Endothelial cell of umbilical vein (primary cell): Measurements from ENCODE around the gene ALKBH5. TPM values are rescaled to one million over a fixed set of nuclear protein-coding genes. Genes with fewer than 3 reads are reported as not detected.

Experiments used
- BruUV-seq: library from RNA; stranded (reverse); fragments of 400-500 nt; replicated peaks from 2 replicates; lab custom pipeline; 2021; lab: Mats Ljungman, UMichigan
- CTCF ChIA-PET: fragments of 300-600, 350-600 bp; sonication (Branson Sonifier 250); formaldehyde crosslinking; loops from one replicate; lab custom pipeline; 2021; ENCODE audit warnings: antibody characterized with exemption, inconsistent platforms; lab: Charles Lee
- POLR2A ChIA-PET: fragments of 300-600, 350-600 bp; sonication (Branson Sonifier 250); formaldehyde crosslinking; loops from one replicate; lab custom pipeline; 2021; ENCODE audit warnings: antibody characterized with exemption, inconsistent platforms; lab: Charles Lee
- DNase-seq: peaks from one replicate; pipeline ENCODE4 v3.0.0-alpha.2; 2011; ENCODE audit warnings: low read depth, low spot score
- FAIRE-seq: peaks from 2 replicates; lab custom pipeline; 2011; peaks lifted over from hg19 to GRCh38; lab: Jason Lieb, UNC
- H2AFZ ChIP-seq: 2 replicates; pipeline ENCODE4 v1.6.0; 2012; ENCODE audit warnings: low read depth, low read length, control low read depth, inconsistent platforms
- H3K27ac ChIP-seq: 2 replicates; pipeline ENCODE4 v1.5.1; 2011; ENCODE audit warnings: low read depth, mild to moderate bottlenecking, control low read depth, low read length, moderate library complexity; ENCODE audit not compliant: insufficient read depth
- H3K27me3 ChIP-seq, 2 experiments: 2 replicates each; pipeline versions ENCODE4 v1.6.0 to v1.6.1; 2011; ENCODE audit warnings: low read length in 2 of 2, mixed read lengths in 1 of 2; ENCODE audit not compliant: control insufficient read depth in 2 of 2, insufficient read depth in 2 of 2
- H3K36me3 ChIP-seq, 2 experiments: 2 replicates in 1 of 2; 3 replicates in 1 of 2; pipeline ENCODE4 v1.5.1; 2011; ENCODE audit warnings: low read length in 2 of 2, mild to moderate bottlenecking in 1 of 2, moderate library complexity in 1 of 2; ENCODE audit not compliant: control insufficient read depth in 2 of 2, insufficient read depth in 2 of 2; ENCODE audit errors: extremely low read depth in 1 of 2
- H3K4me1 ChIP-seq: 3 replicates; pipeline ENCODE4 v1.5.1; 2011; ENCODE audit warnings: mild to moderate bottlenecking, low read length; ENCODE audit not compliant: control insufficient read depth, insufficient read depth; ENCODE audit errors: extremely low read depth
- H3K4me2 ChIP-seq: 2 replicates; pipeline ENCODE4 v1.6.1; 2011; ENCODE audit warnings: low read length, control low read depth, mixed read lengths; ENCODE audit not compliant: insufficient read depth
- H3K4me3 ChIP-seq, 3 experiments: fragments of 200-600 bp in 1 of 3; sonication (generic), shearing (Covaris generic) in 1 of 3; replicated peaks in 1 of 3; 2 replicates each; pipeline ENCODE4 v1.5.1; 2011 to 2016; ENCODE audit warnings: control low read depth in 3 of 3, low read length in 3 of 3, mild to moderate bottlenecking in 2 of 3, inconsistent platforms in 1 of 3, low read depth in 1 of 3, moderate library complexity in 1 of 3; ENCODE audit not compliant: insufficient read depth in 1 of 3
- H3K79me2 ChIP-seq: 2 replicates; pipeline ENCODE4 v1.6.0; 2012; ENCODE audit warnings: low read length, inconsistent platforms; ENCODE audit not compliant: control insufficient read depth, insufficient read depth
- H3K9ac ChIP-seq: replicated peaks from 2 replicates; pipeline ENCODE3; 2011; ENCODE audit warnings: low read length, control low read depth; ENCODE audit not compliant: insufficient read depth; ENCODE audit errors: extremely low read depth
- H3K9me1 ChIP-seq: replicated peaks from 3 replicates; pipeline ENCODE4 v1.6.0; 2011; ENCODE audit warnings: mild to moderate bottlenecking, low read length; ENCODE audit not compliant: control insufficient read depth, insufficient read depth; ENCODE audit errors: extremely low read depth
- H3K9me3 ChIP-seq: replicated peaks from 2 replicates; pipeline ENCODE4 v1.5.1; 2012; ENCODE audit warnings: low read length, inconsistent platforms; ENCODE audit not compliant: control insufficient read depth, insufficient read depth
- H4K20me1 ChIP-seq: replicated peaks from 2 replicates; pipeline ENCODE3; 2011; ENCODE audit warnings: mild to moderate bottlenecking, low read length; ENCODE audit not compliant: control insufficient read depth, insufficient read depth; ENCODE audit errors: extremely low read depth
- EZH2 ChIP-seq: IDR thresholded peaks from 2 replicates; pipeline ENCODE4 v1.6.1; 2012; ENCODE audit warnings: borderline replicate concordance, low read depth, mild to moderate bottlenecking, moderate library complexity, low read length, inconsistent platforms; ENCODE audit not compliant: severe bottlenecking
- FOS ChIP-seq: IDR thresholded peaks from 2 replicates; pipeline ENCODE4 v1.6.1; 2011; ENCODE audit warnings: mild to moderate bottlenecking, low read length, moderate library complexity, borderline replicate concordance; ENCODE audit not compliant: insufficient read depth
- GATA2 ChIP-seq: IDR thresholded peaks from 2 replicates; pipeline ENCODE4 v1.7.0; 2011; ENCODE audit warnings: low read depth, mild to moderate bottlenecking, moderate library complexity, mixed read lengths, low read length; ENCODE audit not compliant: insufficient read length, insufficient read depth
- JUN ChIP-seq: IDR thresholded peaks from 2 replicates; pipeline ENCODE4 v1.6.1; 2011; ENCODE audit warnings: borderline replicate concordance, low read depth; ENCODE audit not compliant: insufficient read length, insufficient read depth
- MYC ChIP-seq: IDR thresholded peaks from one replicate; pipeline ENCODE4 v1.6.1; 2011; ENCODE audit warnings: mild to moderate bottlenecking, low read depth, low read length
- POLR2A ChIP-seq: IDR thresholded peaks from 2 replicates; pipeline ENCODE4 v1.6.1; 2012; ENCODE audit warnings: low read depth, mild to moderate bottlenecking, control low read depth, low read length
- dilution Hi-C: fragments of 300-500 bp; cut with MboI; formaldehyde crosslinking; loops from one replicate; pipeline ENCODE4 v1.15.0; 2019; ENCODE audit warnings: low sequenced_read_pairs; ENCODE audit not compliant: extremely low pct_ligation_motif_present
- intact Hi-C: fragments of 100-400 bp; cut with micrococcal nuclease; formaldehyde crosslinking; loops from one replicate; pipeline ENCODE4 v1.10.0; 2022
- polyA plus RNA-seq, 4 experiments: library from polyadenylated mRNA; depleted of rRNA in 3 of 4; stranded (reverse) in 3 of 4; unstranded in 1 of 4; fragments of >200 nt; gene quantifications; 2 replicates each; pipeline versions ENCODE4 v1.2.1 to v1.2.3, GENCODE V29; 2011 to 2012; ENCODE audit warnings: missing spikeins in 1 of 4
- total RNA-seq: library from RNA; stranded (reverse); gene quantifications from 2 replicates; pipeline ENCODE4 v1.2.3, GENCODE V29; 2021
- TF ChIP-seq, protein P1 (sequence below), 2 donors: IDR thresholded peaks; 1 replicate in 1 of 2; 2 replicates in 1 of 2; pipeline ENCODE4 v1.5.1; 2011; ENCODE audit warnings: low read length in 2 of 2, mild to moderate bottlenecking in 2 of 2, moderate library complexity in 2 of 2, control low read depth in 1 of 2, inconsistent platforms in 1 of 2, low read depth in 1 of 2; ENCODE audit not compliant: insufficient read depth in 1 of 2; ENCODE audit errors: extremely low read depth in 1 of 2
- TF ChIP-seq, protein P2 (sequence below): IDR thresholded peaks from 2 replicates; pipeline ENCODE4 v1.6.1; 2011; ENCODE audit not compliant: insufficient read depth, insufficient read length

Gene ALKBH5
- total and polyA plus RNA-seq, 2 donors (not counting 3 experiments of a cell fraction or from before 2014, with no cell fraction given), result 55.3 to 71.0 TPM

GRCh38 chr17:18191967-18192366 lies 8.3 kb downstream of the ALKBH5 start:
- Histone ChIP-seq H4K20me1 (no peaks in the 10 kb centered on the region), H3K27ac (no peak overlapping the region), H3K9ac (no peak overlapping the region), H3K79me2 (peaks cover 89% of the 10 kb centered on the region), H3K27me3 (no peaks in the 10 kb centered on the region), H3K9me3 (no peaks in the 10 kb centered on the region), H3K4me3 (no peak overlapping the region), H3K9me1 (no peaks in the 10 kb centered on the region), H2AFZ (no peak overlapping the region), H3K4me2 (no peak overlapping the region), H3K36me3 (peaks cover 12 to 19% of the 10 kb centered on the region in 2 experiments), H3K4me1 (peaks cover 43% of the 10 kb centered on the region)
- DNase-seq (no peak), FAIRE-seq (peak; percentile 37)
- BruUV-seq, result no TSS peak
- no peak for TF ChIP-seq POLR2A
- TF ChIP-seq, protein P1, sequence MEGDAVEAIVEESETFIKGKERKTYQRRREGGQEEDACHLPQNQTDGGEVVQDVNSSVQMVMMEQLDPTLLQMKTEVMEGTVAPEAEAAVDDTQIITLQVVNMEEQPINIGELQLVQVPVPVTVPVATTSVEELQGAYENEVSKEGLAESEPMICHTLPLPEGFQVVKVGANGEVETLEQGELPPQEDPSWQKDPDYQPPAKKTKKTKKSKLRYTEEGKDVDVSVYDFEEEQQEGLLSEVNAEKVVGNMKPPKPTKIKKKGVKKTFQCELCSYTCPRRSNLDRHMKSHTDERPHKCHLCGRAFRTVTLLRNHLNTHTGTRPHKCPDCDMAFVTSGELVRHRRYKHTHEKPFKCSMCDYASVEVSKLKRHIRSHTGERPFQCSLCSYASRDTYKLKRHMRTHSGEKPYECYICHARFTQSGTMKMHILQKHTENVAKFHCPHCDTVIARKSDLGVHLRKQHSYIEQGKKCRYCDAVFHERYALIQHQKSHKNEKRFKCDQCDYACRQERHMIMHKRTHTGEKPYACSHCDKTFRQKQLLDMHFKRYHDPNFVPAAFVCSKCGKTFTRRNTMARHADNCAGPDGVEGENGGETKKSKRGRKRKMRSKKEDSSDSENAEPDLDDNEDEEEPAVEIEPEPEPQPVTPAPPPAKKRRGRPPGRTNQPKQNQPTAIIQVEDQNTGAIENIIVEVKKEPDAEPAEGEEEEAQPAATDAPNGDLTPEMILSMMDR (IDR thresholded peaks at IDR 0.05; ENCODE audit: extremely low read depth in 1 of 2, insufficient read depth in 1 of 2, low read depth in 1 of 2, low read length in 2 of 2), result peak in 1 of 2 donors; percentile 27
- intact Hi-C loops (no loop called here), dilution Hi-C loops (no loop called here)
- CTCF ChIA-PET, result interaction anchor here (1.1 to 1.8 kb wide), 4 partner anchors 25 to 56 kb away, joined by 3 to 6 read pairs (median 4); no protein-coding TSS in a partner anchor
- POLR2A ChIA-PET, result interaction anchor here (1.1 kb wide), 1 partner anchor 27 kb away, joined by 3 read pairs; no protein-coding TSS in a partner anchor

DNA sequence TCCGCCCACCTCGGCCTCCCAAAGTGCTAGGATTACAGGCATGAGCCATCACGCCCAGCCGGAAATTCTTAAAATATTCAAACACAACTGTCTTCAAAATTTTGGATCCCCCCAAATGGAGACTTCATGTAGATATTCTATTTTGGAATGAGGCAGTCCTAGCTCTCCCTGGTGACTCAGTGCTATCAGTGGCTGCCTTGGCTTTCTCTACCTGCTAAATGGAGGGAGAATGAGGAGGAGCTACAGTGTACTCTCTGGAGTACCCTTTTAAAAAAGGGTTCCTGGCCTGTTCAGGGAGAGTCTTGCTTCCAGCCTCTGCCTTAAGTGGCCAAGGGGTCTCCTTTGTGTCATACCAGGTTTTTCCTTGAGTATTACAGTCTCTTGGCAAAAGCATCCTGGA lies 10.8 kb downstream of the ALKBH5 start:
- Histone ChIP-seq H3K9me3 (no peaks in the 10 kb centered on the region), H3K36me3 (peaks cover 19 to 22% of the 10 kb centered on the region in 2 experiments), H2AFZ (no peak overlapping the region), H3K9me1 (no peaks in the 10 kb centered on the region), H3K4me2 (no peak overlapping the region), H3K27ac (no peak overlapping the region), H3K4me3 (no peak overlapping the region), H3K4me1 (peaks cover 31% of the 10 kb centered on the region), H4K20me1 (no peaks in the 10 kb centered on the region), H3K9ac (no peak overlapping the region), H3K79me2 (peaks cover 91% of the 10 kb centered on the region), H3K27me3 (no peaks in the 10 kb centered on the region)
- no TSS peak for BruUV-seq
- ChIA-PET CTCF (interaction anchor here (0.9 to 1.0 kb wide), 3 partner anchors 11 to 54 kb away, joined by 3 to 4 read pairs (median 3); partner anchors contain the start of gene ALKBH5), POLR2A (no interaction called here)
- TF ChIP-seq FOS (no peak), GATA2 (no peak), JUN (no peak), MYC (no peak), EZH2 (no peak)
- TF ChIP-seq, protein P2, sequence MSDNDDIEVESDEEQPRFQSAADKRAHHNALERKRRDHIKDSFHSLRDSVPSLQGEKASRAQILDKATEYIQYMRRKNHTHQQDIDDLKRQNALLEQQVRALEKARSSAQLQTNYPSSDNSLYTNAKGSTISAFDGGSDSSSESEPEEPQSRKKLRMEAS, result no peak
- TF ChIP-seq, protein P1 (IDR thresholded peaks at IDR 0.05; ENCODE audit: extremely low read depth in 1 of 2, insufficient read depth in 1 of 2, low read depth in 1 of 2, low read length in 2 of 2), result no peak
- dilution Hi-C loops, result no loop called here
- FAIRE-seq, result no peak
- intact Hi-C loops, result no loop called here
- DNase-seq, result no peak
